ENCODE data around the gene TIMM23. TPM values are rescaled to one million over a fixed set of nuclear protein-coding genes. Genes with fewer than 3 reads are reported as not detected.
"Not testable (repeated sequence)": the region's sequence is repeated elsewhere in the genome, so short reads cannot be mapped to it uniquely, and the experiment has no call there.

TIMM23 gene
- total RNA-seq (2014; rRNA removed; shearing (Covaris generic)) = 86.4 and 93.2 TPM in 2 replicates

- DNase-seq (ENCODE audit: low read depth) = peak; percentile 82
Measured at GRCh38 chr10:45972106-45972812, at the start of gene TIMM23. Gene TIMM23, plus strand, starts transcription at chr10:45972489. Its CDS starts 136 bp downstream, at chr10:45972625.

GRCh38 chr10:45926790-45927189, 45.5 kb upstream of the TIMM23 start:
- not testable (repeated sequence) for DNase-seq (ENCODE audit: low read depth)

GRCh38 chr10:45931305-45931704, 41.0 kb upstream of the TIMM23 start:
- DNase-seq (ENCODE audit: low read depth) = not testable (repeated sequence)

- not testable (repeated sequence) for DNase-seq (ENCODE audit: low read depth)
Measured at GRCh38 chr10:45934788-45935187, 37.5 kb upstream of the TIMM23 start.

GRCh38 chr10:45939176-45939697, 33.1 kb upstream of the TIMM23 start:
- DNase-seq (ENCODE audit: low read depth) = not testable (repeated sequence)

- not testable (repeated sequence) for DNase-seq (ENCODE audit: low read depth)
Measured at GRCh38 chr10:45941196-45941595, 31.1 kb upstream of the TIMM23 start.

- not testable (repeated sequence) for DNase-seq (ENCODE audit: low read depth)
Measured at GRCh38 chr10:45945476-45945875, 26.8 kb upstream of the TIMM23 start.

GRCh38 chr10:45947363-45947762, 24.9 kb upstream of the TIMM23 start:
- not testable (repeated sequence) for DNase-seq (ENCODE audit: low read depth)

- not testable (repeated sequence) for DNase-seq (ENCODE audit: low read depth)
Measured at GRCh38 chr10:45948801-45949200, 23.5 kb upstream of the TIMM23 start.

- not testable (repeated sequence) for DNase-seq (ENCODE audit: low read depth)
Measured at GRCh38 chr10:45954367-45954766, 17.9 kb upstream of the TIMM23 start.

- DNase-seq (ENCODE audit: low read depth) = not testable (repeated sequence)
Measured at GRCh38 chr10:45956634-45957033, 15.7 kb upstream of the TIMM23 start.

- not testable (repeated sequence) for DNase-seq (ENCODE audit: low read depth)
Measured at GRCh38 chr10:45957928-45958327, 14.4 kb upstream of the TIMM23 start.

- DNase-seq (ENCODE audit: low read depth) = not testable (repeated sequence)
Measured at GRCh38 chr10:45962686-45963452, 9.4 kb upstream of the TIMM23 start.

GRCh38 chr10:45971019-45971418, 1.3 kb upstream of the TIMM23 start:
- DNase-seq (ENCODE audit: low read depth) = not testable (repeated sequence)

GRCh38 chr10:45971742-45972105, 565 bp upstream of the TIMM23 start:
- peak; percentile 5 for DNase-seq (ENCODE audit: low read depth)

GRCh38 chr10:45972813-45973169, 502 bp downstream of the TIMM23 start:
- DNase-seq (ENCODE audit: low read depth) = peak; percentile 2

- not testable (repeated sequence) for DNase-seq (ENCODE audit: low read depth)
Measured at GRCh38 chr10:45974041-45974440, 1.8 kb downstream of the TIMM23 start.

- not testable (repeated sequence) for DNase-seq (ENCODE audit: low read depth)
Measured at GRCh38 chr10:45978554-45978953, 6.3 kb downstream of the TIMM23 start.

- not testable (repeated sequence) for DNase-seq (ENCODE audit: low read depth)
Measured at GRCh38 chr10:45981367-45981766, 9.1 kb downstream of the TIMM23 start.

GRCh38 chr10:45983538-45984186, 11.4 kb downstream of the TIMM23 start:
- DNase-seq (ENCODE audit: low read depth) = peak; percentile 46

GRCh38 chr10:45984473-45984872, 12.2 kb downstream of the TIMM23 start:
- not testable (repeated sequence) for DNase-seq (ENCODE audit: low read depth)

- DNase-seq (ENCODE audit: low read depth) = not testable (repeated sequence)
Measured at GRCh38 chr10:45985590-45985989, 13.3 kb downstream of the TIMM23 start.

All from RPMI7951 (cell line).